ENCODE data around the gene ZNF189.

ZNF189 gene

DNA sequence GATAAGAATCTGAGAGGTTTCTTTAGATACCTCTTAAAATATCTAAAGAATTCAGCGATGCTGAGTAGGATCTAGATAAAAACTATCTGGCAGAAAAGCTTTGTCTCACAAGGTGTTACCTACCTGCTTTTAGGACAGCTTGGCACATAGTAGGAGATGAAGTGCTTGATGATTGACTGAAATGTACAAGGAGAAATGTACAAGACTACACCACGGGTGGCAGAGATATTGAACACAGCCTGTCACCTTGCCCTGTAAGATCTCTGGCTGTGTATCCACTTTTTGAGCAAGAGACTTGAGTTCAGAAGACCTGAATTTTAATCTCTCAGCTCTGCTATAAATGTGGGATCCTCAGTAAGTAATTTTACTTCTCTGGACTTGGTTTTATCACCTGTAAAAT is 21.2 kb downstream of the ZNF189 start:
- TF ChIP-seq GATA3 (IDR thresholded peaks at IDR 0.05; ENCODE audit: low read depth, low read length) (no peak), GATA2 (IDR thresholded peaks at IDR 0.05; ENCODE audit: low read depth, low read length) (no peak)

DNA sequence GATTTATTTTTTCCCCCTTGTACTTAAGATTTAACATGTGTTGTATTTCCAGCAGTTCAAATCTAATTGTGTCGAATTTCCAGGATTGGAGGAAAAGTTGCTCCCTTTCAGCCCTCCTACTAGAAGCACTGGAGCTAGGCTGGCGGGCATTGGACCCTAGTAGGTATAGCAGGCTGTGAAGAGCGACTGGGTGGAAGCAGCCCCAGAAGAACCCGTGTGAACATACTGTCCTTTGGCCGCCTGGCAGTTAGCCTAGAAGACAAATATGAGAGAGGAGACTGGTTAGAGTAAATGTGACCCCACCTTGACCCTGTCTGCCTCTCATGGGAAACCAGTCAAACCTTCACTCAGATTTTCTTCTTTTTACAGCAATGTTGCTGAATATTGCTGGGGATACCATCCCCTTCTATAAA is 23.0 kb downstream of the ZNF189 start:
- TF ChIP-seq GATA2 (IDR thresholded peaks at IDR 0.05; ENCODE audit: low read depth, low read length): no peak
- no peak for TF ChIP-seq GATA3 (IDR thresholded peaks at IDR 0.05; ENCODE audit: low read depth, low read length)

DNA sequence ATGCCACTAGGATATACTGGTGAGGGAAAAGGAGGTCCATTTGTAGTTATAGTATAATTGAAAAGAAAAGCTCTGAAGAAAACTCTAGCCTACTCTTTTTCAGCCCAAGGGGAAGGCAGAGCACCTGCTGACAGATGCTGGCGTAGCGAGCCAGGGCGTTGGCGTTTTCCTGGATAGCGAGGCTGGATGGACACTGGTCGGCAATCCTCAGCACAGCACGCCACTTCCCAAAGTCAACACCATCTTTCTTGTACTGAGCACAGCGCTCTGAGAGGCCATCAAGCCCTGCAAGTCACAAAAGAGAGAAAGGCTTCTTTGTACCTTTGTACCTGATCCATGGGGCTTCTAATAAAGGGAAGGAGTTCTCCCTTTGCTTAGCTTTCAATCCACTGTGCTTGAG is 28.7 kb downstream of the ZNF189 start:
- no peak for TF ChIP-seq GATA3 (IDR thresholded peaks at IDR 0.05; ENCODE audit: low read depth, low read length)
- no peak for TF ChIP-seq GATA2 (IDR thresholded peaks at IDR 0.05; ENCODE audit: low read depth, low read length)

DNA sequence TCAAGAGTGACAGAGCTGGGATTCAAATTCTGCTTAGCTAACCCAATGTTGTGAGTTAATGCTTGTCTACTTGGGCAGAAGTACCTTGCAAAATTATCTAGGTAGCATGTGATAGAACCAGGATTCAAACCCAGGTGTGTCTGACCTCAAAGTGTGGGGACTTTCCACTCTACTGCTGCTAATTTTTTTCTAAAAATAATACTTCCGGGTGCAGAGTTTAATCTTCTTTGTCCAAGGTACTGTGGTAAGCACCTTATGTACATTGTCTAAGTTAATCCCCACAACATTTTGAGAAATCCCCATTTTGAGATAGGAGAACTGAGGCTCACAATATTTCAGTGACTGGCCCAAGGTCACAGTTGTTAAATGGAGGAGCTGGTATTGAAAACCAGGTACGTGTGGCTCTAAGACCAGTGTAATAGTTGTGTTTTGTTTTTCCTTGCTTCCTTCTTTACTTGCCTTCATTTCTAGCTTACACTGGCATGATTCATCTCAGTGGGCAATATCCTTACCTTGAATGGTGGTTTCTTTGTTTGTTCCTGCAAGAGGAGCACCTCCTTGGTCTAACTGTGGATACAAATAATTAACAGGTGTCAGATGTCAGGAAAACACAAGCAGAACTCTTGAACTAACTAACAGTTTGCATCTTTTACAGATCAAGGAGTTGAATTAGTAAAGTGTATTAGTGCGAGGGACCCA is 29.5 kb downstream of the ZNF189 start:
- TF ChIP-seq GATA2 (IDR thresholded peaks at IDR 0.05; ENCODE audit: low read depth, low read length): no peak
- no peak for TF ChIP-seq GATA3 (IDR thresholded peaks at IDR 0.05; ENCODE audit: low read depth, low read length)

DNA sequence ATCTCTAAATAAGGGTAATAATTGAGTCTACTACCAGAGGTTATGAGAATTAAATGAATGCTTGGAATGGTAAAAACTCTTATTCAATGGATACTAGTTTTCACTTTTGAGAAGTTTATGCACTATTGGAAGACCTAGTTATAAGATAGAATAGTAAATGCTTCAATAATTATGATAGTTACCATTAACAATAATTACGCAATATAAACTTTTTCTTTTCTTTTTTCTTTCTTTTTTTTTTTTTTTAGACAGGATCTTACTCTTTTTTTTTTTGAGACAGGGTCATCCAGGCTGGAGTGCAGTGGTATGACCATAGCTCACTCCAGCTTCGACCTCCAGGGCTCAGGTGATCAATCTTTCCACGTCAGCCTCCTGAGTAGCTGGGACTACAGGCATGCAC is 30.3 kb downstream of the ZNF189 start:
- TF ChIP-seq GATA2 (IDR thresholded peaks at IDR 0.05; ENCODE audit: low read depth, low read length) (no peak), GATA3 (IDR thresholded peaks at IDR 0.05; ENCODE audit: low read depth, low read length) (no peak)

DNA sequence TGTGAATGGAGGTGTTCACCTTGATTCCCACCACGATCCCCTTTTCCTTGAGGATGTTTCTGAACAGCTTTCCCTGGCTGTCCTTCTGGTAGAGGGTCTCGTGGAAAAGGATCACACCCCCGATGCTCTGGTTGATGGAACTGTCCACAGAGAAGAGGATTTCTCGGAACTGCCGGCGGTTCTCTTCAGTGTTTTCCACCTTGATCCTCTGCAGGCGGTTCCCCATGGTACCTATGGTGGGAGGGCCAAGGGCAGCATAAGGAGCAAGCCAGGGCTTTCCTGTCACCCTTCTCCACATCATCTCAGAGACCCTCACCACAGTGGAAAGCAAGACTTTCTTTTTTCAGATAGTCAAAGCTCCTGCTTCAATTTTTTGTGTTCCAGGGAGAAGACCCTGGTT is 31.1 kb downstream of the ZNF189 start:
- no peak for TF ChIP-seq GATA2 (IDR thresholded peaks at IDR 0.05; ENCODE audit: low read depth, low read length)
- no peak for TF ChIP-seq GATA3 (IDR thresholded peaks at IDR 0.05; ENCODE audit: low read depth, low read length)

DNA sequence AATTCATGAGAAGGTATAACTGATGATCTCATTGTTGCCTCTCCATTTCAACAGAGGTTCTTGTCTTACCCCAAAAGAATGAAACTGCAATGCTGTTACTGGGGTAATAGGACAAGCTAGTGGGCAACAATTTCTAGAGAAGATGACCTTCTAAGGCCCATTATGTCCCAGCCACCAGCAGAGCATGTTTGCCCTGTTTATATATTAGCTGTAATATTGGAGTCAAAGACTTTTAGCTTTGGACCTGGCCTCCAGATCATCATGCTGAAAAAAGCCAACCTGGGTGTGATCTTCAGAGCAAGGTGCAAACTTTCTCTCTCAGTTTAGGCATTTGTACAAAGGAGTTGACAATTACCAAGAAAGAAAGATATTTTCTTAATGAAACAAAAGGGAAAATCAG is 33.5 kb downstream of the ZNF189 start:
- TF ChIP-seq GATA3 (IDR thresholded peaks at IDR 0.05; ENCODE audit: low read depth, low read length): no peak
- TF ChIP-seq GATA2 (IDR thresholded peaks at IDR 0.05; ENCODE audit: low read depth, low read length): no peak

DNA sequence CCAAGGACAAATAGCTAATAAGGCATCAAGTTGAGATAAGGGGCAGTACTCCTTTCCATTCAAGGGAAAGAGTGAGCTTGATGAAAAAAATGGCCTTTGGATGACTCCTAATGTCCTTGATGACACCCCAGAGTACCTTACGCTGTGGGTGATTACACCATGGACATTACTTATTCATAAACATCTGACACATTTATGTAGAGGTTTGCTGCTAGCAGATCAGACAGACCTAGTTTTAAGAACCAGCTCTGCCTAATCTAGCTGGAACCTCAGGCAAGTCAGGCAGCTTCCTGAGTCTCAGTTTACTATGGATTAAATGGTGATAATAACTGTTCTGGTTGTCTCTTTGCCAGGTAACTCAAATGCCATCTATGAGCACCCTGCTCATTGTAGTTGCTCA is 34.1 kb downstream of the ZNF189 start:
- TF ChIP-seq GATA2 (IDR thresholded peaks at IDR 0.05; ENCODE audit: low read depth, low read length): no peak
- TF ChIP-seq GATA3 (IDR thresholded peaks at IDR 0.05; ENCODE audit: low read depth, low read length): no peak

DNA sequence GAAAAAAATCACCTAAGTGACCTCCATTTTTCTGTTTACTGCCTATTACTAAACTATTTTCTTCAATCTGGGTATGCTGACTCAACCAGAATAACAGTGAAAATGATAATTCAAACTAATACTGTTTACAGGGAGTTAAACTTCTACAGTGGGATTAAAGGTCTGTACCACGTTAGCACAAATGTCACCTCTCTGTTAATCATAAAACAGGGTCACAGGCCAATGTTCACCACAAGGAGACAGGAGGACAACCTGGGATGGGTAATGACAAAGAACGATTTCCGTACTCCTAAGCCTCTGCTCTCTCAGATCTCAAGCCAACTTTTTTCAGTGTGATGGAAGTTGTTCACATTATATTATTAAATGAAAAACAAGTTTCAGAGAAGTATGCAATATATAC is 34.6 kb downstream of the ZNF189 start:
- TF ChIP-seq GATA3 (IDR thresholded peaks at IDR 0.05; ENCODE audit: low read depth, low read length) (no peak), GATA2 (IDR thresholded peaks at IDR 0.05; ENCODE audit: low read depth, low read length) (no peak)

DNA sequence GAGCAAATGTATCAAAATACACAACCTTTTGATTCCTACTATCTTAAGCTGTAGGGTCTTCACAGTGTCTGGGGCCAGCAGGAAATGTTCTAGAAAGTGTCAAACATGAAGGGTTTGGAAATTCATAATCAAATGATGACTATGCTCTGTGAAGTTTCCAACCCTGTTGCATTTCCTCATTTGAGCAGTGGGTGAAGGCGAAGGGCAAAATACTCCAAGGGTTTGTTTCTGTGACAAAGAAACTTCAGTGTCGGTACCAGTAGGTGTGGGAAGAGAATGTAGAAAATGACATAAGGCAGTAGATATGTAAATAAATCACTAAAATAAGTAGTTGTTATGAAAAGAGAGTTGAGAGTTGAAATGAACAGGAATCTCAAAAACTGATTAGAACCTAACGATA is 36.3 kb downstream of the ZNF189 start:
- TF ChIP-seq GATA3 (IDR thresholded peaks at IDR 0.05; ENCODE audit: low read depth, low read length) (no peak), GATA2 (IDR thresholded peaks at IDR 0.05; ENCODE audit: low read depth, low read length) (no peak)

DNA sequence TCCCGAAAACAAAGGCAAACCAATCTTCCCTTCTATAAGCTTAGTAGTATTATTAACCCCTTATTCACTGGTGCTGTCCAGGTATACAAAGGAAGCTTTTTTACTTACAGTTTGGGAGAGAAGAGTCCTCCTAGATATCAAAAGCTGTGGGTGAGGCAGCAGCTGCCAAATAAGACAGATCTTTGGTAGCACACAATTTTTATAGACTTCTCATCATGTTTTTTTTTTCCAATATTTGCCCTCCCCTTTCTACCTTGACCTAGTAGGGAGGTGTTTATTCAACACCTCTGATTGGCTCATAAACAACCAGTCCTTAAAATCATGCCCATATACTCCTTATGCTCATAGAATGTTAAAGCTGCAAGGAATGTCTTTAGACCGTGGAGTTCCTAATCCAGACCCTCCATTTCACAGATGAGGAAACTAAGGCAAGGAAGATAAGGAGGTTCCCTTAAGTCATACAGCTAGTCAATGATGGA is 37.0 kb downstream of the ZNF189 start, which contains the start of gene ALDOB:
ALDOB (minus strand) TSS at position 174 of the 479 bp plus-strand sequence. CDS start 4,887 bp downstream, outside the sequence.
- TF ChIP-seq GATA2 (IDR thresholded peaks at IDR 0.05; ENCODE audit: low read depth, low read length) (no peak), GATA3 (IDR thresholded peaks at IDR 0.05; ENCODE audit: low read depth, low read length) (no peak)

DNA sequence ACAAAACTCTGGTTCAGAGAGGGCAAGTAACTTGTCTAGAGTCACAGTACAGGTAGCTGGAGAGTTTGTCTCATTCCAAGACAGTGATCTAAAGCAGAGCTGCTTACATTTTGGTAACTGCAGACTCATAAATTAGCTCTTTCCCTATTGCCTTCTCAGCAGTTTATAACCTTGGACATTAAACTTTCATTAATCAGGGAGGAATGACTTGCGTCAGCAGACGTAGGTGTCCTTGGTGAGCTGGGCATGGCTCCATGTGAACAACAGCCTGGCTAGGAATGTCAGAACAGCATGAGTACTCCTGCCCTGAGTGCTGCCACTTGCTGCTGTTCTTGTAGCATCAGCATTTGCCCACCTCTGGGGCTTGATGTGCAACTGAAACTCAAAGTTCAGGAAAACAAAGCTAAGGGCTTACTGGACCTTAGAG is 39.2 kb downstream of the ZNF189 start:
- TF ChIP-seq GATA2 (IDR thresholded peaks at IDR 0.05; ENCODE audit: low read depth, low read length): no peak
- TF ChIP-seq GATA3 (IDR thresholded peaks at IDR 0.05; ENCODE audit: low read depth, low read length): no peak

DNA sequence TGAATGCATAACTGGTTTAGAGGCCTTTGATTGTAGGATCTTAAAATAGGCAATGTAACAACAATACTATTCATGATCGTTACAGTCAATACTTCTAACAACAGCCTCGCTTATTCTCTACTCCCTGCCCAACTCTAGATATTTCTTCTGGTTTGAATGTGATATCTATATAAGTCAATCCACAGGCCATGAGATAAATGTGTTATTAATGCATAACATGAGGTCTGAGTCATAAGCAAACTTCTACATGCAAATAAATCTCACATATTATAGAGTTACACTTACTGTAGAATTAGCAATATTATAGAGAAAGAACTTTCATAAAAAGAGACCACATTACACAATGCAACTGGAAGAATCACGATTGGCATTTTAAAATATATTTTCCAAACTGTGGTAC is 39.9 kb downstream of the ZNF189 start:
- TF ChIP-seq GATA3 (IDR thresholded peaks at IDR 0.05; ENCODE audit: low read depth, low read length) (no peak), GATA2 (IDR thresholded peaks at IDR 0.05; ENCODE audit: low read depth, low read length) (no peak)

DNA sequence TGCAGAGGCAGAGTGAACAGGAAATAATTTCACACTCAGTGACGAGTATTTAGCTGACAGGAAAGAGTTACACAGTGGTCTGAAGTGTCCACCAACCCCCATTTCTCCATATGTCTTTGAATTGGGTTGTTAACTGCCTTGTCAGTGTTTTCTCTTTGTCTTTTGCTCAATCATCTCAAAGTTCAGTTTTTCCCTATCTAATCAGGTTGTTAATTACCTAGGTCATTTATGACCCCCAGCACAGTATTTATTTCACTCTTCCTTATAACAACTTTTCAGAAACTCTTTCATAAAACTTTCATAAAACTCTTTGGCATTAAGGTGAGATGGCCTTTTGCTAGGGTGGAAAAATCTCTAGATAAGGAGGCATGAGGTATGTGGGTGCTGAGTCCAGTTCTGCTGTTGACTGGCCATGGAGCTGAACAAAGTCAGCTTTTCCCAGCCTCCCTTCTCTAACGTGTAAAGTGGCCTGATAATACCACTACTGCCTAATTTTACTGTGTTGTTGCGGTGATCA is 42.1 kb downstream of the ZNF189 start:
- no peak for TF ChIP-seq GATA2 (IDR thresholded peaks at IDR 0.05; ENCODE audit: low read depth, low read length)
- no peak for TF ChIP-seq GATA3 (IDR thresholded peaks at IDR 0.05; ENCODE audit: low read depth, low read length)

DNA sequence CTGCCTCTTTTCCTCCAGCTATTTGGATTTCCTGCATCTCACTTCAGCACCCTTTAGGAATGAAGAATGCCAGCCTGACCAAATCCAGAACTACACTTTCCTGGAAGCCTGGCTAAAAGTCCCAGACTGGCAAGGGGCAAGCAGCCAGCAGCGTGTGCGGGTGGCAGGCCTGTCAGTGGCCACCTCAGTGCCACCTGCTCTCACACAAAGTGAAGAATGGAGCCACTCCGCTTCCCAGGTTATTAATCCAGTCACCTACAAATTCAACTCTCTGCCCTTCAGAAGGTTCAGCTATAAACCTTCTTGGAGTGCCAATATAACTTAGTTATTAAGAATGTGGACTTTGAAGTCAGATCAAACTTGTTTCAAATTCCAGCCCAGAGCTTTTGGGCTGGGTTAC is 43.7 kb downstream of the ZNF189 start:
- TF ChIP-seq GATA3 (IDR thresholded peaks at IDR 0.05; ENCODE audit: low read depth, low read length): no peak
- TF ChIP-seq GATA2 (IDR thresholded peaks at IDR 0.05; ENCODE audit: low read depth, low read length): no peak
